Activated CD4-positive, alpha-beta T cell treated with anti-CD3 and anti-CD28 coated beads for 1 hour (primary cell): ENCODE measurements around the gene MYO1F.
"Not testable (repeated sequence)": the region's sequence is repeated elsewhere in the genome, so short reads cannot be mapped to it uniquely, and the experiment has no call there.

Experiments
- DNase-seq: peaks from one replicate; pipeline ENCODE4 v3.0.0-alpha.2; 2020

The MYO1F gene

DNA sequence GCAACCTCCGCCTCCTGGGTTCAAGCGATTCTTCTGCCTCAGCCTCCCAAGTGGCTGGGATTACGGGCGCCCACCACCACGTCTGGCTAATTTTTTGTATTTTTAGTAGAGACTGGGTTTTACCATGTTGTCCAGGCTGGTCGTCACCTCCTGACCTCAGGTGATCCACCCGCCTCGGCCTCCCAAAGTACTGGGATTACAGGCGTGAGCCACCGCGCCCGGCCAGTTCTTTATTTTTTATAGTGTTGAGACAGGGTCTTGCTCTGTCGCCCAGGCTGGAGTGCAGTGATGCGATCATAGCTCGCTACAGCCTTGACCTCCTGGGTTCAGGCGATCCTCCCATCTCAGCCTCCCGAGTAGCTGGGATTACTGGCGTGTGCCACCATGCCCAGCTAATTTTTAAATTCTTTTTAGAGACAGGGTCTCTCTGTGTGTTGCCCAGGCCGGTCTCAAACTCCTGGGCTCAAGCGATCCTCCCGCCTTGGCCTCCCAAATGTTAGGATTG lies 62.7 kb downstream of the MYO1F start:
- DNase-seq: not testable (repeated sequence)

DNA sequence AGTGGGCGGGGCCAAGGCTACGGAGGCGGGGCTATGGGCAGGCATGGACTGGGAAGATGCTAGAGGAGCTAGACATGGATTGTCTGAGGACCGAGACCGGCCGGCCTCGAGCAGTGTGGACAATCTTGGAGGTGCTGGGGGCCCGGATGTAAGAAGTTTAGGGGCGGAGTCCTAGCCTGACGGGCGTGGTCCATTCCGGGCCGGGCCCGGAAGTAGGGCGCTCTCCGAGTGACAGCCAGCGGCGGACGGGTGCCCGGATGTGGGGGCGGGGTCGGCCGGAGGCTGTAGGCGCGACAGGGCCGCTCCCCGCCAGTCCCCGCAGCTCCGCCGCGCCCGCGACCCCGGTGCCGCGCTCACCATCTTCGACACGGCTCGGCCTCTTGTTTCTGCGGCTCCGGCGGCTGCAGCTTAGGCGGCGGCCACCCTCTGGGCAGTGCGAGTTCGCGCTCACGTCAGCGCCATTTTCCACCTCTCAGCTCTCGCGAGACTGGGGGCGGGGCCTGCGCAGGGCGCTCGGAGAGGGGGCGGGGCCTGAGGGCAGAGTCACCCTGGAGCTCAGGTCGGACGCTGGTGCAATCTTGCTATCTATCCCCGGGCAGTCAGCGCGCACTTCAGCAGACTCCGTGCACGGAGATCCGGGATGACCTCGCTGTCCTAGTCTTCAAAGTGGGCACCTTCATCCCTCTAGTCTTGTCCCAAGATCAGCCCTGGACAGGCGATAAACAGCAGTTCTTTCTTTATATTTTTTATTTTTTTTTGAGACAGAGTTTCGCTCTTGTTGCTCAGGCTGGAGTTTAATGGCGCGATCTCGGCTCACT lies 63.3 kb downstream of the MYO1F start, which contains the start of gene ZNF414:
ZNF414 (minus strand) TSS at position 481 of the 818 bp plus-strand sequence; CDS start at position 360, 121 bp downstream.
- DNase-seq: peak; percentile 93

DNA sequence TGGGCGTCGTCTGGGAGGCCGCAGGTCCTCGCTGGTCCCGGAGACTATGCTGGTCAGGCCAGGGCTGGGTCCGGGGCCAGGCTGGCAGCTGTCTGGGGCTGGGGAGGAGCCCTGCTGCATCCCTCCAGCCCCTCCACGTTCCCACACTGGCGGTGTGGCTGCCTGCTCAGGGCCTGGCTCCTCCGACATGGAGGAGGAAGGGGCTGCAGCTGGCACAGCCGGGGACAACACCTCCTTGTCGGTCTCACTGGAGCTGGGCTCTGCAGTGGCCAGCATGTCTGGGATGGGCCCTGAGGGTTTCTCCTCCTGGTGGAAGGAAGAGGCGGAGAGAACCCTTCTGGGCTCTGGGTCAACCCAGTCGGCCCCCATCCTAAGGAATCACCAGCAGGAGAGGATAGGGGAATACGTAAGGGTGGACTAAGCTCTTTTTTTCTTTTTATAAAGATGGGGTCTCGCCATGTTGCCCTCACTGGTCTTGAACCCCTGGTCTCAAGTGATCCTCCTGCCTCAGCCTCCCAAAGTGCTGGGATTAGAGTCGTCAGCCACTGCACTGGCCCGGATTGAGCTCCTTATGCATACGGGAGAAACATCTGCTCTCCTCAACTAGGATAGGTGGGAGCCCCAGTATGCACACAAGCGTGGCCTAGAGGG lies 64.1 kb downstream of the MYO1F start:
- no peak for DNase-seq

DNA sequence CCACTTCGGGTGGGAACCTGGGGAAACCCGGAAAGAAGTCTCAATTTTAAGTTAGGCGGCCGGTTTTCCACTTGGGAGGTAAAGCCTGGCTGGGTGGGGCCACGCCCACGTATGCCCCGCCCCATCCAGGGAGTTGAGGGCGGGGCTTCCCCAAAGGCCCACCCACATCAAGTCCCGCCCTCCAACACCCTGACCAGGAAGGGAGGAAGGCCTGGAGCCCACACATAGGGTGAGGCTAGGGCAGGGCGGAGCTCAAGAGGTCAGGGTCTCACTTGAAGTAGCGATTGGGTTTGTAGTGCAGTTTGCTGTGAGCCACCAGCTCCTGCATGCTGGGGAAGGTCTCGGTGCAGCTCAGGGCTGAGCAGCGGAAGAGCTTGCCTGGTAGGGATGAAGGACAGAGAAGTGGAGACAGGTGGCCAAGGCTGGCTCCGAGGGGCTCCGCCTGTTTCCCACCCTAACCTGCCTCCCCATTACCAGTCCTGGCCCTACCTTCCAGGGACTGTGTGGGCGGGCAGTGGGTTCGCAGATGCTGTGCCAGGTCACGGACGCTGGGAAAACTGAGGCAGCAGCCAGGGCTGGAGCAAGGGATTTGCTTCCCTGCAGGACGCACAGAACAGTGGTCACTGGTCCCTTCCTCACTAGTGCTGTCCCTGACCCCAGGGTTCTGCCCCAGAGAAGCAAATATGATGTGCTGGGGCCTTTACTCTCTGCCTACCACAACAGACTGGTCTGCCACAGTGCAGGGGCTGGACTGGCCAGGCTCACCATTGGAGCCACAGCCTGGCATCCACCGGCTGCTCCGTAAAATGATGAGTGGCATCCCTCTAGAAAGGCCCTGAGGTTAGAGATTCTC lies 64.9 kb downstream of the MYO1F start:
- no peak for DNase-seq

DNA sequence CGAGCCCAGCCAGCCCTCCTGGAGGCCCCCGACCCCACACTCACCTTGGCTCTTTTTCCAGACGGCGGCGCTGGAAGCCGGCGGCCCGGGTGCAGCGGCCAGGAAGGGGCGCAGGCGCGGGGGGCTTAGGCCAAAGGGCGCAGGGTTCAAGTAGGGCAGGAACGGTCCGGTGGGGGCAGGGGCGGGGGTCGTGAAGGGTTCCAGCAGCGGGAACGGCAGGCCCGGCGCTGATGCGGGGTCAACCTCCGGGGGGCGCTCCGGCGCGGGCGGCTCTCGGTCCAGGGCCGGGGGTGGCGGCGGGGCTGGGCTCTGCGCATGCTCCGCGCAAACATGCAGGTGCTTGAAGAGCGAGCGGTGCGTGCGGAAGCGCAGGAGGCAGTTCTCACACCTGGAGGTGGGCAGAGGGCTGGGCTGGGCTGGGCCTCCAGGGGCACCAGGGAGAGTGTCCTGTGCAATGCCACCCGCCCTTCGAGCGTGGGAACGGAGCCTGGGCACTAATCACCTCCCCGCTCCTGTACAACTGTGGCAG lies 65.6 kb downstream of the MYO1F start:
- DNase-seq: no peak

DNA sequence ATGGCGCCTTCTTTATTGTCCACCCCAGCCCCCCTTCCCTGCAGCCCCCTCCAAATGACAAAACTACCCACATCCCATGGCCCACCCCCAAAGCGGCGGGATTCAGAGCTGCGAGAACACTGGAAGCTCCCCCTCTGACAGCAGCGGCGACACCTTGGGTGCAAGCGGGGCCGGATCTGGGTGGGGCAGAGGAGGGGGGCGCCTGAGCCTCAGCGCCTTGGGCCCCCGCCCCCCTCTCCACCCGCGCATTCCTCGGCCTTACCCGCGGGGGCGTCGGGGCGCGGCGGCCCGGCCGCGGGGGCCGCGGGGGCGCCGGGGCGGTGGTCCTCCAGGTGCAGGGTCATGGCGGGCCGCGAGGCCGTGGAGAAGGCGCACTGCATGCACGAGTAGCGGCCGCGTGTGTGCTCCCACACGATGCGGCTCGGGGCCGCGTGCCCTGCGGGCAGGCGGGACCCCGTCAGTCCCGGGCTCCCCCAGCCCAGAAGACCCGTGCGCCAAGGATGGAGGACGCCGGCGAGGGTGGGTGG lies 66.6 kb downstream of the MYO1F start:
- DNase-seq: no peak

DNA sequence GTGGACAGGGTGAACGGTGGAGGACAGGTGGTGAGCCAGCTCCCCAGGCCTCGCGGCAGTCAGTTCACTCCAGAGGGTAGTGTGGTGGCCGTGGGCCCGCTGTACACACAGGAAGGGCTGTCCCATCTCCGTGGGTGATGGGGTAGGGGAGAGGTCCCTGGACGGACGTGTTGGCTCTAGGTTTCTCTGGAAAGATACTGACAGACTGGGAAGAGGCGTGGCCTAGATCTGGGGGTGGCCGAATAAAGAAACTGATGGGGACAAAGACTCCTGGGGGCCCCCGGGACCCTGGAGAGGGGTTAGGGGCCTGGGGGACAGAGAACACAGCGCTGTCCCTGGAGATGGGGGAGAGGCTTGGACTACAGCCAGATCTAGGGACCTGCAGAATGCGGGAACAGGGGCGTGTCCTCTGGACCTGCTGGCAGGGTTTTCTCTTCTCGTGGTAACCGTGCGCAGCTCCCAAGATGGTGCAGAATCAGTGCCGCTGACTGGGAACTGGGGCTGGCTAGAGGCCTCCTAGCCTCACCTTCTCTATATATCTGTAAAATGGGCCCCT lies 70.8 kb downstream of the MYO1F start:
- DNase-seq: no peak

DNA sequence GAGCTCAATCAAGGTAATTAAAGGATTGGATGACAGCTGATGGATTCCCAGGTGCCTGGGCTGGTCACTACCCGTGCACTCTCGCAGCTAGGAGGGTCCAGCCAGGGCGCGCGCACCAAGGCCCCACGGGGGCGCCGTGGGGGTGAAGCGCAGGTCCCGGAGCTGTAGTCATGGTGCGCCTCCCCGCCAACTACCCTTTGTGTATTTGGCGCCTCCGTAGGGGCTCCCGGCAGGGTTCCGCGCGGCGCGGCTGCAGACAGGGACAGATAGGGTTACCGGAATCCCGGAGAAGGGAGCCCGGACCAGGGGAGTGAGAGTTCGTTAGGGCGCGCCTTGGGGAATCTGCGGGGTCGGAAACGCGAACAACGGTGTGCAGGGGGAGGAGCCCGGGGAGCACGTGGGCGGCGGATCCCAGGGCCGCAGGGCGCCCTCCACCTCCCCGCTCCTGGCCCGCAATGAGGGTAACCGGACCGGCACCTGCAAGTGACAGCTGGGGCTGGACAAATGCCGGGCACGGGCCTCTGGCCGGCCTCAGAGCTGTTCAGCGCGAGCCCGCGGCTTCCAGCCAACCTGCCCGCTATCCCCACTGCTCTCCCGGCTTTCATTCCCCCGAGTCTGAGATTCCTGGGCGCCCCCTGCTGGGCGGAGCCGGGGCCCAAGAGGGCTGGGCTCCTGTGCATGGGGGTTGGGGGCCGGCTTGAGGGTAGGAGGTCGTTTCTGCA lies 71.4 kb downstream of the MYO1F start:
- peak; percentile 54 for DNase-seq

DNA sequence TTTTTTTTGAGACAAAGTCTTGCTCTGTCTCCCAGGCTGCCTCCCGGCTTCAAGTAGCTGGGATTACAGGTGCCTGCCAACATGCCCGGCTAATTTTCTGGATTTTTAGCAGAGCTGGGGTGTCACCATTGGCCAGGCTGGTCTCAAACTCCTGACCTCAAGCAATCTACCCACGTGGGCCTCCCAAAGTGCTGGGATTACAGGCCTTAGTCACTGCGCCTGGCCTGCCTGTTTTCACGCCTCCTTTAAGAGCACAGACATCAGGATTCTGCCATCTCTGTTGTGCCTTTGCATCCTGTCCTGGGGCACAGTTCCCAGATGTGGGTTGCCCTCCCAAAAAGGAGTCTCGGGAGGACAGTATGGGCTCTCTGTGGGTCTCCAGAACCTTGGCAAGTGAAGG lies 72.3 kb downstream of the MYO1F start:
- DNase-seq: no peak

DNA sequence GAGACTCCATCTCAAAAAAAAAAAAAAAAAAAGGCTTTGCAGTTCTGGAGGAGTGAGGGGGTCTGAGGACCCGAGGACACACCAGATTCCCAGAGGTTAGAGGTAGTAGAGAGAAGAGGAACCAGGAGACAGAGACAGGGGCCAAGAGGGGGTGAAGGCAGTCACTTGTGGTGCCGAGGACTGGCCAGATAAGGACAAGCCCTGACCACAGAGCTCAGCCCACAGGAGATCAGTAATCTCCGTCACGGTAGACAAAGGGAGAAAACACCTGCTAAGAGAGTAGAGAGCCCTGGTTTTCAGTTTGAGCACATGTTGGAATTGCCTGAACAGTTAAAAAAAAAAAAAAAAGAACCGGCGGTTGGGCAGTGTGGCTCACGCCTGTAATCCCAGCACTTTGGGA lies 73.1 kb downstream of the MYO1F start:
- DNase-seq: no peak

DNA sequence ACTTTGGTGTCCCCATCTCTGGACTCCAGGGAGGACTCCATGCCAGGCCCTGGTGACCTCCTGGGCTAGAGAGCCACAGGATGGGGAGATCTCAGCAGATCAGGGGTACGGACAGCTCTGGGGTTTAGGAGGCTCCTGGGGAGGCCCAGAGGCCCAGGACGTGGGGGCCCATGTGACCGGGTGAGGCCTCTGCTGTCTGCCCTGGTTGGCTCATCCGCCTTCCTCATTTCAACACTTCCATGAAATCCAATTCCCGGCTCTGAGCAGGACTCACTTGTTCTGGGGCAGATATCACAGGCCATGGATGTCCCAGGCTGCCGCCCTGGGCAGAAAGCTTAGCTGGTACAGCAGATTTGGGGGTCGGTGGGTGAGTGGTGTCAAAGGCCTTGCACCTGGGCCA lies 73.7 kb downstream of the MYO1F start:
- DNase-seq: no peak

DNA sequence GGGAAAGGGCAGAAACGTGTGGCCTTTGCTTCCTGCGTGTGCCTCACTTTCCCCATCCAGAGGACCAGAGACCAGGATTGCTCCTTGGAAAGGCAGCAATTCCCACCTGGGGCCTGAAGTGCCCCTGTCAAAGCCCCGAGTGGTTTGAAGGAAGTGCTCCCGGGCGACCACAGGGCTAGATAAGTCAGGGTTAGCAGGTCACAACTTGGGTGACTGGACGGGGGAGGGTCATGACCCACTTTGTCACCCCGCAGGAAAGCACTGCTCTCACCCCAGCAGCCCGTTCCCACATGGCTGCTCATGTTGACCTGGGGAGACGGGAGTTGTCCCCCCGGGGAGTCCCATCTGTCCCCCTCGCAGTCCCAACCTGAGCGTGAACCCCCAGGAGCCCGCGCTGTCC lies 75.3 kb downstream of the MYO1F start:
- DNase-seq: no peak

DNA sequence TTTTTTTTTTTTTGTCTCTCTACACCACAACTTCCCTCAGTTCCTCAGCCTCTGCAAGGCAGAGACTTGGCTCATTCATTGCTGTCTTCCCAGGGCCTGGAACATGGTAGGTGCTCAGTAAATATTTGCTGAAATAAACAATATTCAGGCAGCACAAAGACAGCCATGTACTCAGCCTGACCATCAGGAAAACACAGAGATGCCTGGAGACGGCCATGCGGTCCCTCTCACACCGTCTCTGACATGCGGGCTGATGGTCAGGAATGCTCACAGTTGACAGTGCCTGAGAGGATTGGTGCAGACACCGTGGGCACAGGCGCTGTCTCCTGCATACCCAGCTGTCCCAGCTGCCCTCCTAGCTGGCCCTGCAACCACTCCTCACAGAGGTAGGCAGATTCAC lies 75.7 kb downstream of the MYO1F start:
- DNase-seq: no peak

DNA sequence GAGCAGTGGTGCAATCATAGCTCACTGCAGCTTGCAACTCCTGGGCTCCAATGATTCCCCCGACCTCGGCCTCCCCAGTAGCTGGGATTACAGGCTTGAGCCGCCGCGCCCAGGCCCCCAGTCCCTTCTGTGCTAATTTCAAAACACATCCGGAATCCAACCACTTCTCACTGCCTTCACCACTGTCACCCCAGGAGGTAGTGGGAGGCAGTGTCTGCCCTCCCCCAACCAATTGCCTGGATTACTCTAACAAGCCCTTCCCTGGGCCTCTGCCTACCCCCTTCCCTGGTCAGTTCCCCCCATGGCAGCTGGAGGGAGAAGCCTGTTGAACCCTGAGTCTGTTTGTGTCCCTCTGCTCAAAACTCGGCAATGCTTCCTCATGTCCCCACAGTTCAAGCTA lies 77.1 kb downstream of the MYO1F start:
- DNase-seq: no peak

DNA sequence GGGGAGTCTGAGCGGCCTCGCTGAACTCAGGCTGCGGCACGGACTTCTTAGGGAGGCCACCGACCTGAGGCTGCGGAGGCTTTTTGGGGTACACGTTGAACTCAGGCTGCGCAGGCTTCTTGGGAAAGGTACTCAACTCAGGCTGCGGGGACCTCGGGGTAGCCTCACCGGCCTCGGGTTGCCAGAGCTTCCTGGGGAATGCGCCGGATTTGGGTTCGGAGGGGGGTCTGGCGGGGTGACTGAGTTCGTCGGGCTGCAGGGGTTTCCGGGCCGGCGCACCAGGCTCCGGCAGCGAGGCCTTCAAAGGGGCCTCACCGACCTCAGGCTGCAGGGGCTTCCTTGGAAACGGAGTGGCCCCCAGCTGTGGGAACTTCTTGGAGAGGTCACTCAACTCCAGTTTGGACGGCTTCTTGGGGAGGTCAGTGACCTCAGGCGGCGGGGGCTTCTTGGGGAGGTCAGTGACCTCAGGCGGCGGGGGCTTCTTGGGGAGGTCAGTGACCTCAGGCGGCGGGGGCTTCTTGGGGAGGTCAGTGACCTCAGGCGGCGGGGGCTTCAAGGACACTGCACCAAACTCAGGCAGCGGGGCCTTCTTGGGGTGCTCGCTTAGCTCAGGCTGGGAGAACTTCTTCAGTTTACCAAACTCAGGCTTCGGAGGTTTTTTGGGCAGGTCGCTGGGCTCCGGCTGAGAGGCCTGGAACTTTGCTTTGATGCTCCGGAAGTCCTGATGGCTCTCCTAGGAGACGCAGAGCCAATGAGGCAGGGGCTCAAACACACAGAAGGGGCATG lies 78.0 kb downstream of the MYO1F start:
- no peak for DNase-seq

DNA sequence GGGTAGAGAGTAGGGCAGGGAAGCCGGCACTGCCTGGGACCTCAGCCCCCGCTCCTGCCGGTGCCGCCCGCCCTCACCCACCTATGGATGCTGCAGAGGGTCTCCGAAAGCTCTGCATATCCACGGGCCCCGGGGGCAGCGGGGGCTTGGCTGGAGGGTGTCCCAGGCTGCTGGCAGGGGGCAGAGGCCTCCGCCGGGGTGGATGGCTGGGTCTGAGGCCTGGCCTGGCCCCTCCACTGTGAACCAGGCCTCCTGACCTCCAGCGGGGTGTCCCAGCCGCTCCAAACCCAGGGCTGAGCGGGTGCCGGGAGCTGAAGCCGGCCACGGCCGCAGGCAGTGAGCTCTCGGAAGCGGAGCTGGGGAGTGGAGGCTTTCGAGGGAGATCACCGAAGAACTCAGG lies 78.9 kb downstream of the MYO1F start:
- no peak for DNase-seq

DNA sequence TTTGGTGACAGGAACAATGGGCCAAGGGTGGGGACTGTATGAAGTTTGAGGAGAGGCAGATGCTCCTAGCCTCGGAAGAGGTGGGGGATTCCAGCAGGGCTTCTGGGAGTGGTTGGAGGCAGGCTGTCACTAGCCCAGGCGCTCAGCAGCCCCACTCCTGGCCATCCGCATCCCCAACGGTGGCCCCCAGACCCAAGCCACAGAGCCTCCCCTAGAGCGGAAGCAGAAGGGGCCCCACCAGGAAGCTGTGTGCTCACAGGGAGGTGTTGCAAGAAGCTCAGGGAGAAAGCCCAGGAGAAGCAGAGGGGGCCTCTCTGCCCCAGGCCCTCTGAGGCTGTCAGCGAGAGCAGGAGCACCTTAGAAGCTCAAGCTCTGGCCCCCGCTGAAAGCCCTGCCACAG lies 83.1 kb downstream of the MYO1F start:
- DNase-seq: no peak

DNA sequence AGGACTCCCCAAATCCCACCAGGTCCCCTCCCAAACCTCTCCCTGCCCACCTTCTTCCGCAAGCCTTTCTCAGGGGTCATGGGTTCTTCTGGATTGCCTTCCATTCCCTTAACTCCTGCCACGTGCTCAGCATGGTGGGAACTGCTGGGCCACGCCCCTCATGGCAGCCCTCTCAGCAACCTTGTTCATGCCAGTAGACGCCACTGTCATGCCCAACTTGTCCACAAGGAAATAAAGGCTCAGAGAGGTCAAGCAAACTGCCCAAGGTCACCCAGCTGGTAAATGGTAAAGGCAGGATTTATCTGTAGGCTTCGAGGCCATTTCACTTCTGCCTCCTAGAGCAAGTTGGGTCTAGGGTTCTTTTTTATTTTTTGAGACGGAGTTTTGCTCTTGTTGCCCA lies 85.7 kb downstream of the MYO1F start:
- no peak for DNase-seq

DNA sequence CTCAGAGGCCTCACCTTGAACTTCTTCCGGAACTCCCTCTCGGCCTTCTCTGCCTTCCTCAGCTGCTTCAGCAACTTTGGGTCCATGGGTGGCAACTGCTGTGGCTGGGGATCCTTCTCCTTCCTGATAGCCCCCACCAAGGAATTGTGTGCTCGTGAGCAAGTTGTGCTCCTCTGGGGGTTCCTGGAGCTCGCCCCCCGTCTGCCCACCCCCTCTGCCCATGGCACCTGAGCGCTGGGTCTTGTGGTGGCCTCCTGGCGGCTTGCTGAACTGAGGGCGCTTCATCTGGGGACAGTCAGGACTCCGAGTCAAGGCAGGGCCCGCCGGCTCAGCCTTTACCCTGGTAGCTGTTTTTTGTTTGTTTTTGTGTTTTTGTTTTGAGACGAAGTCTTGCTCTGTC lies 86.4 kb downstream of the MYO1F start:
- no peak for DNase-seq

DNA sequence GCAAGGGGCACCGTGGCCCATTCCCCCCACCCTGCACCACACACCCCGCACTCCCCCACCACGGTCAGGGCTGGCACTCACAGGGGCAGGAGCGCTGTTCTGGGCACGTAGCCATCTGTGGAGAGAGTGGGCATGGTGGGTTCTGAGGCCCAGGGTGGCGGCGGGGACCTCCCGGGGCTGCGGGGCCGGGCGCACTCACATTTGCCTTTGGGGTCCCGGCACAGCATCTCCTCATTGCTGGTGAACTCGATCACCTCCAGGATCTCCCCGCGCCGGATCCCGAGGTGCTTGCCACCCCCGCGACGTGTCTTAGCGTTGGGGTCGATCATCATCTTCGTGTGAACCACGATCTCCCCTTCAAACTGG lies 86.9 kb downstream of the MYO1F start:
- no peak for DNase-seq
